Caco-2 (cell line): ENCODE data around the gene IQCK. TPM values are rescaled to one million over a fixed set of nuclear protein-coding genes. Genes with fewer than 3 reads are reported as not detected.
A peak's percentile ranks its signal among the peaks of the same experiment; 100 is the strongest.

Experiments
- BruUV-seq: library from RNA; stranded (reverse); fragments of 400-500 nt; replicated peaks from 2 replicates; lab custom pipeline; 2021; lab: Mats Ljungman, UMichigan
- CTCF ChIA-PET: fragments of 300-600 bp; sonication (Branson Sonifier 250); formaldehyde crosslinking; loops from one replicate; lab custom pipeline; 2022; ENCODE audit warnings: antibody characterized with exemption; lab: Charles Lee
- POLR2A ChIA-PET: fragments of 300-600 bp; sonication (Branson Sonifier 250); formaldehyde crosslinking; loops from one replicate; lab custom pipeline; 2022; ENCODE audit warnings: antibody characterized with exemption; lab: Charles Lee
- DNase-seq, 2 experiments: peaks; one replicate each; pipeline versions ENCODE4 v3.0.0 to v3.0.0-alpha.2; 2020 to 2022
- H3K27me3 ChIP-seq: replicated peaks from 2 replicates; pipeline ENCODE4 v1.6.0; 2011; ENCODE audit warnings: low read length; ENCODE audit not compliant: control insufficient read depth, insufficient read depth
- H3K36me3 ChIP-seq: 2 replicates; pipeline ENCODE4 v1.5.1; 2011; ENCODE audit warnings: low read length; ENCODE audit not compliant: control insufficient read depth, insufficient read depth
- H3K4me1 ChIP-seq: fragments of 250-450 bp; sonication (Bioruptor Pico); 2 replicates; pipeline ENCODE4 v1.5.1; 2020; ENCODE audit warnings: mild to moderate bottlenecking
- H3K4me3 ChIP-seq: 2 replicates; pipeline ENCODE4 v1.5.1; 2011; ENCODE audit warnings: low read depth, mild to moderate bottlenecking, control low read depth, low read length
- H3K9me3 ChIP-seq: fragments of 250-450 bp; sonication (Bioruptor Pico); 2 replicates; pipeline ENCODE4 v1.5.1; 2020; ENCODE audit warnings: mild to moderate bottlenecking, moderate library complexity
- H3K27ac Mint-ChIP-seq: one replicate; pipeline ENCODE4 v1.8.0; 2022; ENCODE audit warnings: mixed read lengths; ENCODE audit not compliant: unreplicated experiment
- H3K27me3 Mint-ChIP-seq: one replicate; pipeline ENCODE4 v1.8.0; 2022; ENCODE audit warnings: mixed read lengths; ENCODE audit not compliant: insufficient read depth, unreplicated experiment
- H3K36me3 Mint-ChIP-seq: one replicate; pipeline ENCODE4 v1.8.0; 2022; ENCODE audit warnings: mild to moderate bottlenecking, mixed read lengths; ENCODE audit not compliant: insufficient read depth, unreplicated experiment
- H3K4me1 Mint-ChIP-seq: one replicate; pipeline ENCODE4 v1.8.0; 2022; ENCODE audit warnings: low read depth, mixed read lengths; ENCODE audit not compliant: unreplicated experiment
- H3K4me3 Mint-ChIP-seq: one replicate; pipeline ENCODE4 v1.8.0; 2022; ENCODE audit warnings: mild to moderate bottlenecking, moderate library complexity, mixed read lengths; ENCODE audit not compliant: unreplicated experiment
- H3K9me3 Mint-ChIP-seq: one replicate; pipeline ENCODE4 v1.8.0; 2022; ENCODE audit warnings: mixed read lengths; ENCODE audit not compliant: unreplicated experiment
- intact Hi-C: fragments of 100-400 bp; cut with micrococcal nuclease; formaldehyde crosslinking; loops from one replicate; pipeline ENCODE4 v1.10.0; 2022; ENCODE audit not compliant: unreplicated experiment
- total RNA-seq: library from RNA; stranded (reverse); gene quantifications from 2 replicates; pipeline ENCODE4 v1.2.3, GENCODE V29; 2022
- TF ChIP-seq, protein P1 (sequence below), 2 experiments: fragments of 200-600 bp in 1 of 2; IDR thresholded peaks; 1 replicate in 1 of 2; 2 replicates in 1 of 2; pipeline versions ENCODE4 v1.5.1 to v1.8.0; 2011 to 2022; ENCODE audit warnings: antibody characterized with exemption in 1 of 2, control low read depth in 1 of 2, inconsistent platforms in 1 of 2, low read depth in 1 of 2, low read length in 1 of 2, mild to moderate bottlenecking in 1 of 2, moderate library complexity in 1 of 2; ENCODE audit not compliant: insufficient read depth in 1 of 2, severe bottlenecking in 1 of 2, unreplicated experiment in 1 of 2

The IQCK gene
- total RNA-seq, 1 experiment from 2014 or later, result 2.0 TPM

DNA sequence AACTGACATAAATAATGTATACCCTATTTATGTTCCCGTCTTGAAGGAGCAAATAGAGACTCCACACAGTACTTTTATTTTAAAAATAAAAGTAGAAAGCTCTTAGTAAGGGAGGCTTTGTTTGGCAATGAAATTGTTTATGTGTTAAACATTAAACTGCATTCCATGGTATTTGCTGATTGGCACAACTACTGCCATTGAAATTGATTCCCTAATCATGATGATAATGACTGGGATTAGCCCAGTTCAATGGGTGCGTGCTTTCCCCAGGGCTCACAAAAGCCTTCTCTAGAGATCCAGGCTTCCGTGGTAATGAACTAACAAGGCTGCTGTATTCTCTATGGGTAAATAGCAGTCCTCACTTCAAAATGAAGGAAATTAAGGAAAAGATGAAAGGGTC, 99.1 kb downstream of the IQCK start:
- POLR2A ChIA-PET, result no interaction called here

DNA sequence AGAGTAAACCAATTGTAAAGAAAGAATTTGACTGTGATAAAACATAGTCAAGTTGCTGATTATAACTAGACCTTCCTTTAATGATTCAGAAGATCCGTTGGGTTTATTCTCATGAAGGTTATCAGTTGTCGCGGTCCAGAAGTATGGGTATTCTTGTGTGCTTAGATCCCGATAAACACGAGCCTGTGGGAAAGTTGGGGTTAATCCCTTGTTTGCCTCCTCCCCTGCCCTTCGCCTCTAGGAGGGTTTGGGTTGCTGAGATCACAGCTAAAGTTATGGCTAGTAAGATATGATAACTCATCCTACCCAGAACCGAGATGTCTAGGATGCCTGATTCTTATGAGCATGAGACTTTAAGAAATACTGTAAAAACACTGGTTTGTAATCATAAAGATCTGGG, 99.8 kb downstream of the IQCK start:
- peaks cover 7% of the 10 kb centered on the region for H3K9me3 Mint-ChIP-seq
- H3K36me3 ChIP-seq, result no peaks in the 10 kb centered on the region
- no peaks in the 10 kb centered on the region for H3K27me3 ChIP-seq
- H3K4me3 ChIP-seq, result no peak overlapping the region
- CTCF ChIA-PET, result interaction anchor here (0.6 kb wide), 1 partner anchor 1180 kb away, joined by 3 read pairs; no protein-coding TSS in a partner anchor
- intact Hi-C loops, result no loop called here
- TF ChIP-seq, protein P1, sequence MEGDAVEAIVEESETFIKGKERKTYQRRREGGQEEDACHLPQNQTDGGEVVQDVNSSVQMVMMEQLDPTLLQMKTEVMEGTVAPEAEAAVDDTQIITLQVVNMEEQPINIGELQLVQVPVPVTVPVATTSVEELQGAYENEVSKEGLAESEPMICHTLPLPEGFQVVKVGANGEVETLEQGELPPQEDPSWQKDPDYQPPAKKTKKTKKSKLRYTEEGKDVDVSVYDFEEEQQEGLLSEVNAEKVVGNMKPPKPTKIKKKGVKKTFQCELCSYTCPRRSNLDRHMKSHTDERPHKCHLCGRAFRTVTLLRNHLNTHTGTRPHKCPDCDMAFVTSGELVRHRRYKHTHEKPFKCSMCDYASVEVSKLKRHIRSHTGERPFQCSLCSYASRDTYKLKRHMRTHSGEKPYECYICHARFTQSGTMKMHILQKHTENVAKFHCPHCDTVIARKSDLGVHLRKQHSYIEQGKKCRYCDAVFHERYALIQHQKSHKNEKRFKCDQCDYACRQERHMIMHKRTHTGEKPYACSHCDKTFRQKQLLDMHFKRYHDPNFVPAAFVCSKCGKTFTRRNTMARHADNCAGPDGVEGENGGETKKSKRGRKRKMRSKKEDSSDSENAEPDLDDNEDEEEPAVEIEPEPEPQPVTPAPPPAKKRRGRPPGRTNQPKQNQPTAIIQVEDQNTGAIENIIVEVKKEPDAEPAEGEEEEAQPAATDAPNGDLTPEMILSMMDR (IDR thresholded peaks at IDR 0.05; ENCODE audit: insufficient read depth in 1 of 2, low read depth in 1 of 2, low read length in 1 of 2, severe bottlenecking in 1 of 2, unreplicated experiment in 1 of 2), result no peak
- peak; percentile 25 to 46 for DNase-seq
- no peaks in the 10 kb centered on the region for H3K27me3 Mint-ChIP-seq
- H3K4me1 ChIP-seq, result peaks cover 35% of the 10 kb centered on the region
- peaks cover 18% of the 10 kb centered on the region for H3K4me1 Mint-ChIP-seq
- H3K4me3 Mint-ChIP-seq, result peak overlapping the region; percentile 54
- peaks cover 8% of the 10 kb centered on the region for H3K9me3 ChIP-seq
- no peaks in the 10 kb centered on the region for H3K36me3 Mint-ChIP-seq
- POLR2A ChIA-PET, result no interaction called here
- no TSS peak for BruUV-seq
- H3K27ac Mint-ChIP-seq, result peak overlapping the region; percentile 32

More for the DNA sequence above, 99.1 kb downstream of the IQCK start:
- TF ChIP-seq, protein P1 (IDR thresholded peaks at IDR 0.05; ENCODE audit: insufficient read depth in 1 of 2, low read depth in 1 of 2, low read length in 1 of 2, severe bottlenecking in 1 of 2, unreplicated experiment in 1 of 2), result no peak
- Histone ChIP-seq H3K36me3 (no peaks in the 10 kb centered on the region), H3K27me3 (no peaks in the 10 kb centered on the region), H3K9me3 (peaks cover 11% of the 10 kb centered on the region), H3K4me1 (peaks cover 33% of the 10 kb centered on the region), H3K4me3 (no peak overlapping the region)
- CTCF ChIA-PET, result no interaction called here
- Mint-ChIP-seq H3K9me3 (peaks cover 12% of the 10 kb centered on the region), H3K27ac (peak overlapping the region; percentile 32), H3K36me3 (no peaks in the 10 kb centered on the region), H3K4me3 (peak overlapping the region; percentile 54), H3K27me3 (no peaks in the 10 kb centered on the region), H3K4me1 (peaks cover 10% of the 10 kb centered on the region)
- no TSS peak for BruUV-seq
- DNase-seq, result no peak
- intact Hi-C loops, result no loop called here

- no peak overlapping the region for H3K4me3 Mint-ChIP-seq
- ChIA-PET CTCF (no interaction called here), POLR2A (no interaction called here)
- intact Hi-C loops, result no loop called here
- H3K4me1 Mint-ChIP-seq, result peaks cover 20% of the 10 kb centered on the region
- H3K27me3 Mint-ChIP-seq, result no peaks in the 10 kb centered on the region
- Histone ChIP-seq H3K4me1 (peaks cover 40% of the 10 kb centered on the region), H3K4me3 (no peak overlapping the region), H3K9me3 (no peaks in the 10 kb centered on the region), H3K36me3 (no peaks in the 10 kb centered on the region), H3K27me3 (no peaks in the 10 kb centered on the region)
- no peak for DNase-seq
- H3K27ac Mint-ChIP-seq, result peak overlapping the region; percentile 39
- H3K9me3 Mint-ChIP-seq, result no peaks in the 10 kb centered on the region
- BruUV-seq, result no TSS peak
- H3K36me3 Mint-ChIP-seq, result no peaks in the 10 kb centered on the region
- TF ChIP-seq, protein P1 (IDR thresholded peaks at IDR 0.05; ENCODE audit: insufficient read depth in 1 of 2, low read depth in 1 of 2, low read length in 1 of 2, severe bottlenecking in 1 of 2, unreplicated experiment in 1 of 2), result no peak
Measured at GRCh38 chr16:19822533-19822932, 104.5 kb downstream of the IQCK start.
